ENCODE measurements around the gene PROM2.
"Not testable (repeated sequence)": the region's sequence is repeated elsewhere in the genome, so short reads cannot be mapped to it uniquely, and the experiment has no call there.

Gene PROM2, protein sequence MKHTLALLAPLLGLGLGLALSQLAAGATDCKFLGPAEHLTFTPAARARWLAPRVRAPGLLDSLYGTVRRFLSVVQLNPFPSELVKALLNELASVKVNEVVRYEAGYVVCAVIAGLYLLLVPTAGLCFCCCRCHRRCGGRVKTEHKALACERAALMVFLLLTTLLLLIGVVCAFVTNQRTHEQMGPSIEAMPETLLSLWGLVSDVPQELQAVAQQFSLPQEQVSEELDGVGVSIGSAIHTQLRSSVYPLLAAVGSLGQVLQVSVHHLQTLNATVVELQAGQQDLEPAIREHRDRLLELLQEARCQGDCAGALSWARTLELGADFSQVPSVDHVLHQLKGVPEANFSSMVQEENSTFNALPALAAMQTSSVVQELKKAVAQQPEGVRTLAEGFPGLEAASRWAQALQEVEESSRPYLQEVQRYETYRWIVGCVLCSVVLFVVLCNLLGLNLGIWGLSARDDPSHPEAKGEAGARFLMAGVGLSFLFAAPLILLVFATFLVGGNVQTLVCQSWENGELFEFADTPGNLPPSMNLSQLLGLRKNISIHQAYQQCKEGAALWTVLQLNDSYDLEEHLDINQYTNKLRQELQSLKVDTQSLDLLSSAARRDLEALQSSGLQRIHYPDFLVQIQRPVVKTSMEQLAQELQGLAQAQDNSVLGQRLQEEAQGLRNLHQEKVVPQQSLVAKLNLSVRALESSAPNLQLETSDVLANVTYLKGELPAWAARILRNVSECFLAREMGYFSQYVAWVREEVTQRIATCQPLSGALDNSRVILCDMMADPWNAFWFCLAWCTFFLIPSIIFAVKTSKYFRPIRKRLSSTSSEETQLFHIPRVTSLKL

DNA sequence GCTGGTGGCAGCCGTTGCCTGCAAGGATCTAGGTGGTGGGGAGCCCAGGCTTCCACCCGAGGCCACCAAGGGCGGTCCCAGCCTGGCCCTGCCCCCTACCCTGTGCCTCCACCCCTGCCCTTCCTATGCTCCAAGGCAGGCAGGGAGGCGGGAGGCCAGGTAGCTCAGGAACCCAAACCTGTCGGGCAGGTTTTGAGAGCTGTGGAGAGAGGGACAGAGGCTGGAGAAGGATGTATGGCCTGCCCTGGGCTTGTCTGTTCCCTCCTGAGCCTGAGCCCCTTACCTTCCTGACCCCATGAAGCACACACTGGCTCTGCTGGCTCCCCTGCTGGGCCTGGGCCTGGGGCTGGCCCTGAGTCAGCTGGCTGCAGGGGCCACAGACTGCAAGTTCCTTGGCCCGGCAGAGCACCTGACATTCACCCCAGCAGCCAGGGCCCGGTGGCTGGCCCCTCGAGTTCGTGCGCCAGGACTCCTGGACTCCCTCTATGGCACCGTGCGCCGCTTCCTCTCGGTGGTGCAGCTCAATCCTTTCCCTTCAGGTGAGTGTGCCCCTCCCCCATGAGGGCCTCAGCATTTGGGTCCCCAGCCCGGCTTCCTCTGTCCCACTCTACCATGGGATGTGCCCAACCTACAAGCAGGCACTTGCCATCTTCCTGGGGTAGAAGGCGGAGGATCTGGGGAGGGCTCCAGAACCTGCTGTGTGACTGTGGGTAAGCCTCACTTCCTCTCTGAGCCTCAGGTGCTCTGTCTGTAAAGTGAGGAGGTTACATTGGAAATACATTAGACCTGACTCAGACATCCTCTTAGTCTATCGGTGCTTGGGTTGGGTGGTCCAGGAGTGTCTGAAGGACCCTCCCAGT lies at the start of gene PROM2:
Gene PROM2, plus strand, starts transcription at position 159 of the 860 bp plus-strand sequence. Its CDS starts 137 bp downstream, at position 296.
- DNase-seq, result peak; percentile 87

DNA sequence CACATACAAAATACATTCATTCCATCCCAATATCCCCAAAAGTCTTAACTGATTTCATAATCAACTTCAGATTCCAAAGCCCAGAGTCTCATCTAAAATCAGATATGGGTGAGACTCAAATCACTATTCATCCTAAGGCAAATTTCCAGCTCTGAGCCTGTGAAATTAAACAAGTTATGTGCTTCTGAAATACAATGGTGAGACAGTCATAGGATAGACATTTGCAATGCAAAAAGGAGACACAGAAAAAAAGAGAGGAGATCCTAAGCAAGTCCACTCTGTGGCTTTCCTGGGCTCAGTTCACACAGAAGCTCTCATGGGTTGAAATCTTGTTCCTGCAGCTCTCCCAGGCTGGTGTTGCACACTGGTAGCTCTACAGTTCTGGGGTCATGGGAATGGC lies 48.6 kb upstream of the PROM2 start:
- DNase-seq, result no peak

DNA sequence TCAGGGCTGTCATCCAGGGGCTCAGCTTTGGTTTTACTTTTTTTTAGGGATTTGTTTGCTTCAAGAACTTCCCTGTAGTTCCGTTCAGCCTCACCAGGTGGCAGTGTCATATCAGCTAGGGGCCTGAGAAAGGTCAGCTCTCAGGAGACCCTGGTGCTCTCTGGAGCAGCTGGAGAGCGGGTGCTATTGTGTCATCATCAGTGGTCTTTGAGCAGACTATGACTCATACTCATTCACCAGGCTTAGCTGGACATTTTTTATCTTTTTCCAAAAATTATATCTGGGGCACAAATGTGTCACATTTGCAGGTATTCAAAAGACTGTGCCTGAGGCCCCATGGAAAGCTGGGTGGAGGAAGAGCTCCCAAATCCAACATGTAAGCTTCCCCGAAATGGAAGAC lies 42.5 kb upstream of the PROM2 start:
- peak; percentile 74 for DNase-seq

DNA sequence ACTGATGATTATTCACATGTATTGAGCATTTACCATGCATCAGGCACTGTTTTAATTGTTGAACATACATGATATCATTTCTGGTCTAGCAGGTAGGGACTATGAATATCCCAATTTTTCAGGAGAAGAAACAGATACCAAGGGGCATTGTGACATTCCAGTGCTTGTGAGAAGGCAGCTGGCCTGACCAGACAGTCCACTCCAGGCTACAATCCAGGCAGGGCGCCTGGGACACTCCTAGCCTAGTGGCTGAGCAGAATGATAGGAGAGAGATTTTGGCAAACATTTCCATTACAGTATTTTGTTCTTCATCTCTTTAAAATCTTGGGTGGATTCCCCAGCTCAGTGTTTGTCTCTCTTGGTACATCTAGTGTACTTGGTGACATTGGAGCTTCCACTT lies 42.0 kb upstream of the PROM2 start:
- DNase-seq, result no peak

DNA sequence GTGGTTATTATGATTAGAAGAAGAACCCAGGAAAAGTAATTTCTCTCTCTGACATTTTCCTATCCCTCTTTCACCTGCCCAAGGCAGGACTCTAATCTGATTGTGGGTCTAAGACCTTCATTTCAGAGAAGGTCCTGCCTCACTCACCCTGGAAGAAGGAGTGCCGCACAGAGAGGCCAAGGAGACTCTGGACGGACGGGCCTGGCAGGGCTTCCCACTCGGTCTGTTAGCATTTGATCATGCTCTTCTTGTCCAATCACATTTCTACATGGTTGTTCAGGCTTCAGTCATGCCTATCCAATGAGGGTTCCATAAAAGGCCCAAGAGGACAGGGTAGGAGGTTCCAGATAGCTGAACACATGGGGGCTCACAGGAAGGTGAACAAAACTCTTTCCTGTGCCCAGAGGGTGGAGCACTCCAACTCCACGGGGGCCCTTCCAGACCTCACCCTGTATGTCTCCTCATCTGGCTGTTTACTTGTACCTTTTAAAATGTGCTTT lies 39.9 kb upstream of the PROM2 start:
- DNase-seq, result no peak

DNA sequence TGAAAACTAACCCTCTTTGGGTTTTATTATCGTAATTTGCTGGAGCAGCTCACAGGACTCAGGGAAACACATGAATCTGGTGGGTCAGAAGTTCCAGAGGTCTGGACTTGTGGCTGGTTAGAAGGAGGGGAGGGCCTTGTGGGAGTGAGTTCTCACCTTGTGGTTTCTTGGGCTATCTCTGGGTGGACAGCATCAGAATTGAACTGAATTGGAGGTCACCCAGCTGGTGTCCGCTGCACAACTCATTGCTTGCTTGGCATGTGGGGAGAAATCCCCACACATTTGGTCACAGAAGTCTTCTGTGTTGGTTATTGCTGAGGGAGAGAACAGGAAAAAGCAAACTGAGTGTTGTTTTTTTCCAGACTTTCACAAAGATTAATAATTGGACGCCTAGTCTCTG lies 39.4 kb upstream of the PROM2 start:
- DNase-seq, result no peak

DNA sequence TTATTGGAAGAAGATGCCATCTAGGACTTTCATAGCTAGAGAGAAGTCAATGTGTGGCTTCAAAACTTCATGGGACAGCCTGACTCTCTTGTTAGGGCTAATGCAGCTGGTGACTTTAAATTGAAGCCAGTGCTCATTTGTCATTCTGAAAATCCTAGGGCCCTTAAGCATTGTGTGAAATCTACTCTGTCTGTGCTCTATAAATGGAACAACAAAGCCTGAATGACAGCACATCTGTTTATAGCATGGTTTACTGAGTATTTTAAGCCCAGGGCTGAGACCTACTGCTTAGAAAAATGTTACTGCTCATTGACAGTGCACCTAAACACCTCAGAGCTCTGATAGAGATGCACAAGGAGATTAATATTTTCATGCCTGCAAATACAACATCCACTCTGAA lies 36.1 kb upstream of the PROM2 start:
- no peak for DNase-seq

DNA sequence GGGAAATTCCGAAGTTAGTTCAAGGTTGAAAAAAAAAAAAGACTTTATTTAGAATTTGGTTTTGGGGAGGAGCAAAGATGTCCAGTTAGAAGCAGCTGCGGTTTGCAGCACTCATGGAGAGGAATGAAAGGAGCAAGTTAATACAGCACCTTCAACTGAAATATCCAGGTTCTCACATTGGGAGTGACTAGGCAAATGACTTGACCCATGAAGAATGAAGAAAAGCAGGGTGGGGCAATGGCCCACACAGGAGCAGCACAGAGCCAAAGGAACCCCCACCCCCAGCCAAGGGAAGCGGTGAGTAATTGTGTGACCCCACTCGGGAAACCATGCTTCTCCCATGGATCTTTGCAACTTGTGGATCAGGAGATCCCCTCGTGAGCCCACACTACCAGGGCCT lies 34.2 kb upstream of the PROM2 start:
- no peak for DNase-seq

DNA sequence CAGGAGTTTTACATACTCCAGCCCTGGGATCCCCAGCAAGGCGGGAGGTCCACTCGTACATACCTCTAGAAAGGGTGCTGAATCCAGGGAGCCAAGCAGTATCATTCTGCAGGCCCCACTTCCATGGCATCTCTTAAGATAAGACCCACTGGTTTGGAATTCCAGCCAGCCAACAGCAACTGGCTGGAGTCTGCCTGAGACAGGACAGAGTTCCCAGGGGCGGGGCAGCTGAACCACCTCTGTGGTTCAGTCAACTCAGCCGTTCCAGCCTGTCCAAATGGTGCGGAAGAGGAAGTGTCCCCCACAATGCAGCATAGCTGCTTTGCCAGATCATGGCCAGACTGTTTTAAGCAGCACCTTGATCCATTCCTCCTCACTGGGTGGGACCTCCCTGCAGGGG lies 33.7 kb upstream of the PROM2 start:
- DNase-seq, result no peak

DNA sequence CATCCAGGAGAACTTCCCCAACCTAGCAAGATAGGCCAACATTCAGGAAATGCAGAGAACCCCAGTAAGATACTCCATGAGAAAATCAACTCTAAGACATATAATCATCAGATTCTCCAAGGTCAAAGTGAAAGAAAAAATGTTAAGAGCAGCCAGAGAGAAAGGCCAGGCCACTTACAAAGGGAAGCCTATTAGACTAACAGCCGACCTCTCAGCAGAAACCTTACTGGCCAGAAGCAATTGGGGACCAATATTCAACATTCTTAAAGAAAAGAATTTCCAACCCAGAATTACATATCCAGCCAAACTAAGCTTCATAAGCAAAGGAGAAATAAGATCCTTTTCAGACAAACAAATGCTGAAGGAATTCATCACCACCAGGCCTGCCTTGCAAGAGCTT lies 32.2 kb upstream of the PROM2 start:
- not testable (repeated sequence) for DNase-seq

DNA sequence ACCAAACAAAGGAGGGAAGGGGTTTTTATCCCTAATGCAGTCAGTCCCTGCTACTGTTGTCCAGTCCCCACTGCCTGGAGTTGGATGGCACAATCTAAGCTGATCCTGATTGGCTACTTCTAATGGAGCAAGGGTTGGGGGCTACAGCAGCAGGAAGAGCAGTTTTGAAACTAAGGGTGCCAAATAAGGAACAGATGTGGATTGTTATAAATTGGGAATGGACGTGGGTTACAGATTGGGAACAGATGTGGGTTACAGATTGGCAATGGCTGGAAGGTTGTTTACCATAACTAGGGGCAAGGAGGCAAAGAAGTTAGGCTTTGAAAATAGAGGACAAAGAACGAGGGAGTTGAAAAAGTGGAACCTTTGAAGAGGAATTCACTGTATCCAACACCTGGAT lies 16.0 kb upstream of the PROM2 start:
- DNase-seq, result no peak

DNA sequence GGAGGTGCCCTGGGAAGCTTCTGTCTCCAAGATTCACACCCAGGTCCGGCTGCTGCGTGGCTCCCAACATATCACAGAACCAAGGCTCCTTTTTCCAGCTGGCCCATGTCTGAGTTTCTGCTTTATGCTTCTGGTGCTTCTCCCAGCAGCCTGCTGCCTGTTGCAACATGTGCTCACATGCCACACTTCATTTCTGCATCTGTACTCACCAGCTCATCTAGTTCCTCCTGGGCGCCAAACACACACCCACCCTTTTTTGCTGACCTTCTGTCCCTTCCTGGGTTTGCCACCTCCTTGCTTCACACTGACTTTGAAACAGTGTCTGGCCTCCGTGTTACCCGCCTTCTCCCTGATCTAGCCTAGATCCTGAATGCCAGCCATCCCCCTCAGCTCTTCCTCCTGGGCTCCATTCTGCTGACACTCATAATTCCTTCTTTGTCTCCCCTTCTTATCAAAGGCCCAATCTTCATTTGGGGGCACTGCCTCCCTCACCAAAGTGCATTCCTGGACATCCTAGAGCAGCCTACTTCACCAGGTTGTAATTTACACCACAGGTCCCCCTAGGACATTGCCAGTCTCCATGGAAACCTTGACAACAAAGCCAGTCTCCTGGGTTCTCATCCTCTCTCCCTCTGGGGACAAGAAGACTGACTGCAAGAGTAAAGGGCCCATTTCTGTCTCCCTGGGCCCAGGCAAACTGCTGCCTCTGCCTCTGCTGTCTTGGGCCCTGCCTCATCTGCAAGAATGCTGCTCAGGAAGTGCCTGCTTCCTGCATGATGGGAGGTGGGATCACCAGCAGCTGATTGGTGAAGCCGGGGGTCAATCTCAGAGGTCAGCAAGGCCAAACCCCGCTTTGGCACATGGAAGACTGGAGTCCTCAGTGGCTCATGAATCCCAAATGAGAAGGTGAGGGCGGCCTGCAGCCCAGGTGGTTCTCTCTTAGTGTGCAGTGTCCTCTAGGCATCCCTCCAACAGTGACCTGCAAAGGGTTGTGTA lies 13.9 kb upstream of the PROM2 start:
- DNase-seq, result peak; percentile 2

DNA sequence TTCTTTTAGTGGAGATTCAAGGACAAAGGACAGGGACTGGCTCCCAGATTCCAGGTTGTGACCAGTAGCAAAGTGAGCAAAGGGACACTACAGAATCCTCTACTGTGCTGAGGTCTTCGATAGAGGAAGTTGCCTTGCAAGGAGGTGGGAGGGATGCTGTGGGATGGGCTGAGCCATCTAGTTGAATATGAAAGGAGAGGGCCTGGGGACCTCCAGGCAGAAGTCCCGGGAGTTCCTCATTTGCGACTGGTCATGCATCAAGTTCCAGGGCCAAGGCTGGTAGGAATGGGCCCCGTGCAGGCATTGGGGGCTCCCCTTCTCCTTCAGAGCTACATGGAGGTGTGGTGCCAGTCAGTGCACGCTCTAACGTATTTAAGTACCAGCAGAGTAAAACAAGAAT lies 12.6 kb upstream of the PROM2 start:
- DNase-seq, result no peak

DNA sequence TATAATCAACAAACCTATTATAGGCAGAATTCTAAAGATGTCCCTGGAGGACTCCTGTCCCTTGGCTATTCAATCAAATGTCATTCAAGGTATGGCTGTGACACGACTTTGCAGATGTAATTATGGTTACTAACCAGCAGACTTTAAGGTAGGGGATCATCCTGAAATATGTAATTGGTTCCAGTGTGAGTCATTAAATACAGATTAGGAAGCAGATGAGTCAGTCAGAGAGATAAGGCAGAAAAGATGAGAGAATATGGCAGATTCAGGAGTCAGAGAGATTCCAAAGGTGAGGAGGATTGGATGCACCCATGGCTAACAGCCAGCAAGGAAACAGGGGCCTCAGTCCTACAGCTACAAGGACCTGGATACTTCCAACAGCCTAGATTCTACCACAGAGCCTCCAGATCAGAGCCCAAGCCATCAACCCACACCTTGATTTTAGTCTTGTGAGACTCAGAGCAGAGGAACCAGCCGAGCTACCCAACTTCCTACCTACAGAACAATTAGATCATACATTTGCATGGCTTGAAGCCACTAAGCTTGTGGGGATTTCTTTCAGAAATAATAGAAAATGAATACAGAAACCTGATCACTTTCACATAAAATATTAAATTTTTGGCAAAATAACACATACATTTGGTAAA lies 11.2 kb upstream of the PROM2 start:
- DNase-seq, result no peak

DNA sequence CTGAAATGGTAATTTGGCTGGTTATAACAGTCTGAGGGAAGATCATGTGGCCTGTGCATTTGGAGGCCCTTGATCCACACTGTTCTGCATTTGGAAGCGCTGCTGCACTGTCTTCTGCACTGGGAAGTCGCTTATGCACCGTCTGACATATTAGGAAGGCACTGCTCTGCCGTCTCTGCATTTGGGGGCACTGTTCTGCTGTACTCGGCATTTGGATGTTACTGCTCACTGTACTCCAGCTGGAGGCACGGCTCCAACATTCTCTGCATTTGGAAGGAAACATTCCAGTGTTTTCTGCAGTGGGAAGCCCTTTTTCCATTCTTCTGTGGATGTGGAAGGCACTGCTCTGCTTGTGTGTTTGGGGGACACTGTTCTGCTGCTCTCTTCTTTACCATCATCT lies 9.6 kb upstream of the PROM2 start:
- DNase-seq, result no peak

DNA sequence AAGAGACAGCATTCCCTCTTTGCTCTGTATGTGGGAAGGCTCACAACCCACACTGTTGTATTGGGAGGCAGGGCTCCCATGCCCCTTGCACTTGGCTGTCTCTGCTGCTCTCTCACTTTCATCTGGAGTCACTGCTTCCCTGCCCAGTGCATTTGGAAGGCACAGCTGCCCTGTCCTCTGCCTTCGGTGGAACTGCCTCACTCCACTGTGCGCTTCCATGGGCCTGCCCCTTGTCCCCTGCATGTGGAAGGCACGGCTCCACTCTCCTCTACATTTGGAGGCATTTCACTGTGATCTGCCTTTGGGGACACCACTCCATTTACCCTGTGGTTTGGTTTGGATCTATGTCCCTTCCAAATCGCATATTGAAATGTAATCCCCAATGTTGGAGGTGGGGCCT lies 9.1 kb upstream of the PROM2 start:
- DNase-seq, result no peak

DNA sequence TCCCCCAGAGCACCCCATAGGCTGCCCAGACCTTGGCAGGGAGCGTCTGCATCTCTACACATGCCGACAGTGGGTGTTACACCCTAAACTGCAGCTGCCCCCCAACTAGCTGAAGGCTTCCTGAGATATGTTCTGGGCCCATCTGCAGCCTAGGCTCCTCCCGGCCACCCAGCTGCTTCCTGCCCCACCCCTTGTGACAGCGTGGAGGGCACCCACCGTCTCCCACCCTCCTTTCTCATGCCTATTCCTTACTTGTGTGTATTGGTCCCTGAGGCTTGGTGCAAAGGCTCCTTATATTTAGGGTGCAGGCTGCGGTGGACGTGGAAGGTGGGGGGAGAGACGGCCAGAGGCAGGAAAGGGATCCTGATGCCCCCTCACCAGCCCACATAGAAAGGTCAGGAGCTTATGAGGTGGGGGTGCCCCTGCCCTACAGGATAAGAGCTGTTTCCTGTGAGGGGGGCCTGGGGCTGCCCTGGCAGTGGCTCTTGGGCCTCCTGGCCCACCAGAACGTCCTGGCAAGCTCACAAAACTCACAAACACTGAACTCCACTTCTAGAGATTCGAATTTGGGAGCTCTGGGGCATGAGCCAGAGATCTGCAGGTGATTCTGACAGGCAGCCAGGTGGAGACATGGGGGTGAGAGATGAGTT lies 7.3 kb upstream of the PROM2 start:
- DNase-seq, result no peak

DNA sequence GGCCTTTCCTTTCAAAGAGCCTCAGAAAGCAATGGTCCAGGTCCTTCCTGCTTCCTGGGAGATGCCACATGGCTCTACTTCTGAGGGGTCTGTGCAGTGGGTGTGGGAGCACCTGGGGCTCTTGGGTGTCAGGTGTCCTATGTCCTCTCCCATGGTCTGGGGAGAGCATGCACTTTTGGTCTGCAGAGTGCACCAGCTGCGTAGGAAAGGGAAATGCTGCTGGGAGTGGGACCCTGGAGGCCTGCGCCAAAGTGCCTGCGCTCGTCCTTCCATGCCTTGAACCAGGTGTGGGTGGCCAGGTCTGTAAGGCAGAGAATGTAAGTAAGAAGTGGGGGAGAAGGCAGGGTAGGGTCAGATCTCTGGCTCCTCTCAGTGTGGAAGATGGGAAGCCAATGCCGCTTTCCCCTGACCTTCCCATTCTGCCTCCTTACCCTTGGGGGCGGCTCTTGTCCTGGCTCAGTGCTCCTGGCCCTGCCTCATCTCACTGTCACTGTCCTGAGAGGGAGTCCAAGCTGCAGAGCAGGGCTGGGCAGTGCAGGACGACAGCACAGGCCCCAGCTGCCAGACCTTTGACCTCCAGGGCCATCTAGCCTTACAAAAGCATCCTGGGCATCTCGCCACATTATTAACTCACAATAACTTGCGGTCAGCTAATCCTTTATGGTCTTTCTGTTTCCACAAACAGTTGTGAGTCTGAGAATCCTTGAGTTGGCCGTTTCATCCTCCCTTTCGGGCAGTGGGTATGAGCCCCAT lies 6.6 kb upstream of the PROM2 start:
- DNase-seq, result no peak

DNA sequence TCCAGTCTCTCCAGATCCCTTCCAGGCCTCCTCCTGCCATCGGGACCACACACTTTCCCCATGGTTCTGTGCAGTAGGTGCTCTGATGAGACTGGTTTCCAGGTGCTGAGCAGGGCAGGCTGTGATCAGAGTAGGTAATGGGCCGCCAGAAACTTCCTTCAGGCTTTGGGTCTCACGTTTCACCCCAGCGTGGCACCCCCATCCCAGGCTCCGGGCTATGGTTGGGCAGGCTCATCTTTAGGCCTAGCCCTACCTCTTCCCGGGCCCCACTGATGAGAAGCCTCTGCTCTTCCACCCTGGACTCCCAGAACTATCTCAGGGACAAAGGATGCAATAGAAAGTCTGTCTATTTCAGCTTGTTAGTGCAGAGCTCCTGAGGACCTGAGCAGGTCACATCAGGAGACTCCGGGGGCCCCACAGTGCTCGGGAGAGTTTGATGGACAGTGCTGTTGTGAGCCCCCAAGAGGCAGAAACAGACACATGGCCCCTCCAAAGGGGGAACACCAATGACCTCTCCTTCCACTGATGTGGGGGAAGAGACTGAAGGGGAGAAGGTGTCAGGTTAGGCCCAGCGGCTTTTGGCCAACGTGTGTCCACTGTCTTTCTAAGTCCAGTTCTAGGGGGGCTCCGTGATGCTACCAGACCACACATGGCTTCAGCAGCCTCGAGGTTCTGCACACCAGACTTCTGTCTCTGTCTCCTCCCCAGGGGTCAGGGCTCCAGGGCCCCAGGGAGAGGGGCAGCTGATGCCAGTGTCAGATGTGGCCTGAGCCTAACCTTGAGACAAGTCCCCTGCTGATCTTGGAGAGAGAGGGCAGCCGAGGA lies 5.8 kb upstream of the PROM2 start:
- DNase-seq, result no peak

Measured in DMS79 treated with DMSO at 0.1 percent for 48 hours (cell line).